HPDE6-E6E7 (cell line): ENCODE measurements around the gene NAP1L4.

Source experiments
- DNase-seq: peaks from one replicate; pipeline ENCODE4 v3.0.0; 2011; ENCODE audit warnings: missing footprints; ENCODE audit errors: extremely low spot score

NAP1L4 gene

GRCh38 chr11:2923446-2924375, 68.4 kb downstream of the NAP1L4 start:
- no peak for DNase-seq

GRCh38 chr11:2922655-2923054, 69.5 kb downstream of the NAP1L4 start:
- no peak for DNase-seq

GRCh38 chr11:2921742-2922493, 70.2 kb downstream of the NAP1L4 start:
- DNase-seq = no peak

GRCh38 chr11:2921261-2921660, 70.9 kb downstream of the NAP1L4 start:
- no peak for DNase-seq

GRCh38 chr11:2920343-2920742, 71.8 kb downstream of the NAP1L4 start:
- DNase-seq = no peak

GRCh38 chr11:2919837-2920236, 72.3 kb downstream of the NAP1L4 start:
- no peak for DNase-seq

GRCh38 chr11:2919188-2919587, 72.9 kb downstream of the NAP1L4 start:
- DNase-seq = no peak

GRCh38 chr11:2917842-2918490, 74.2 kb downstream of the NAP1L4 start:
- DNase-seq = no peak

- DNase-seq = no peak
These were observed 75.1 kb downstream of the NAP1L4 start for GRCh38 chr11:2916892-2917645.

- DNase-seq = no peak
These were observed 75.8 kb downstream of the NAP1L4 start for GRCh38 chr11:2916114-2916891.

- no peak for DNase-seq
These were observed 76.7 kb downstream of the NAP1L4 start for GRCh38 chr11:2915473-2915872.

GRCh38 chr11:2914455-2915195, 77.5 kb downstream of the NAP1L4 start:
- no peak for DNase-seq

GRCh38 chr11:2913776-2914175, 78.4 kb downstream of the NAP1L4 start:
- no peak for DNase-seq

- DNase-seq = no peak
These were observed 79.1 kb downstream of the NAP1L4 start for GRCh38 chr11:2913019-2913431.

- DNase-seq = peak; percentile 99
These were observed 79.6 kb downstream of the NAP1L4 start for GRCh38 chr11:2912498-2912897.

GRCh38 chr11:2911785-2912391, 80.2 kb downstream of the NAP1L4 start:
- DNase-seq = no peak

GRCh38 chr11:2911088-2911784, 80.9 kb downstream of the NAP1L4 start:
- no peak for DNase-seq

- DNase-seq = no peak
These were observed 81.7 kb downstream of the NAP1L4 start for GRCh38 chr11:2910401-2910955.
